ENCODE measurements around the gene DNPH1. TPM values are rescaled to one million over a fixed set of nuclear protein-coding genes. Genes with fewer than 3 reads are reported as not detected.
A peak's percentile ranks its signal among the peaks of the same experiment; 100 is the strongest.

Gene DNPH1
- polyA plus RNA-seq, 3 donors: 31.9 to 55.4 (median 42.7) TPM

- Histone ChIP-seq H3K27ac (ENCODE audit: low read depth in 1 of 2, low read length in 2 of 2) (no peak overlapping the region), H3K9ac (ENCODE audit: insufficient read depth, low read length, poor library complexity, severe bottlenecking) (peak overlapping the region; percentile 40), H3K4me2 (replicated peaks; ENCODE audit: extremely low read depth, low read length, poor library complexity, severe bottlenecking) (peak overlapping the region; percentile 73), H4K20me1 (ENCODE audit: insufficient read depth, low read length) (no peaks in the 10 kb centered on the region), H3K27me3 (ENCODE audit: control insufficient read depth in 2 of 2, insufficient read depth in 2 of 2, low read length in 2 of 2) (peaks cover 16 to 88% of the 10 kb centered on the region in 2 donors), H3K4me3 (replicated peaks in 1 of 3; ENCODE audit: low read depth in 2 of 3, low read length in 3 of 3) (peak overlapping the region in 2 of 3 experiments; percentile 6 to 59), H3K36me3 (replicated peaks in 1 of 2; ENCODE audit: control insufficient read depth in 1 of 2, insufficient read depth in 2 of 2, low read length in 2 of 2) (no peaks in the 10 kb centered on the region), H3K9me3 (replicated peaks in 1 of 2; ENCODE audit: control insufficient read depth in 1 of 2, insufficient read depth in 1 of 2, low read length in 2 of 2) (no peaks in the 10 kb centered on the region), H3K4me1 (ENCODE audit: control insufficient read depth in 1 of 2, insufficient read depth in 2 of 2, low read length in 2 of 2) (peaks cover 14 to 19% of the 10 kb centered on the region in 2 donors), H2AFZ (ENCODE audit: insufficient read depth, low read depth, low read length, poor library complexity, severe bottlenecking) (peak overlapping the region; percentile 67), H3K79me2 (ENCODE audit: insufficient read depth, low read length) (no peaks in the 10 kb centered on the region)
- TF ChIP-seq CTCF (IDR thresholded peaks at IDR 0.05): no peak
- H3K4me1 Mint-ChIP-seq: peaks cover 21% of the 10 kb centered on the region
- peaks cover 0 to 17% (median 5%) of the 10 kb centered on the region in 7 donors for H3K9me3 Mint-ChIP-seq
- WGBS (ENCODE audit: insufficient coverage): under 1% methylated on average over 53 of the region's 65 CpGs
- peak overlapping the region in 2 of 7 donors; percentile 24 to 27 for H3K27ac Mint-ChIP-seq
- peaks cover 3 to 9% of the 10 kb centered on the region in 2 donors for H3K36me3 Mint-ChIP-seq
- H3K4me3 Mint-ChIP-seq: peak overlapping the region; percentile 69 to 90
- intact Hi-C loops (cut with micrococcal nuclease): loop anchor here in 1 of 2 donors (5.0 kb wide), 1 partner anchor 127 kb away; no protein-coding TSS in a partner anchor
- H3K27me3 Mint-ChIP-seq (ENCODE audit: low read depth in 3 of 3): peaks cover 76 to 95% (median 90%) of the 10 kb centered on the region in 3 donors
- DNase-seq: no peak
Observed at GRCh38 chr6:43274916-43275597, 45.8 kb upstream of the DNPH1 start.

GRCh38 chr6:43274127-43274915, 45.0 kb upstream of the DNPH1 start:
- no peaks in the 10 kb centered on the region for H3K36me3 ChIP-seq (replicated peaks in 1 of 2; ENCODE audit: control insufficient read depth in 1 of 2, insufficient read depth in 2 of 2, low read length in 2 of 2)
- no peaks in the 10 kb centered on the region for H4K20me1 ChIP-seq (ENCODE audit: insufficient read depth, low read length)
- peak overlapping the region in 1 of 3 experiments; percentile 59 for H3K4me3 ChIP-seq (replicated peaks in 1 of 3; ENCODE audit: low read depth in 2 of 3, low read length in 3 of 3)
- peaks cover 0 to 17% (median 5%) of the 10 kb centered on the region in 7 donors for H3K9me3 Mint-ChIP-seq
- WGBS (ENCODE audit: insufficient coverage): 94% methylated on average over 3 of the region's 10 CpGs
- no peak overlapping the region for H3K9ac ChIP-seq (ENCODE audit: insufficient read depth, low read length, poor library complexity, severe bottlenecking)
- H3K27ac Mint-ChIP-seq: no peak overlapping the region
- H3K4me2 ChIP-seq (replicated peaks; ENCODE audit: extremely low read depth, low read length, poor library complexity, severe bottlenecking): peak overlapping the region; percentile 73
- peaks cover 25% of the 10 kb centered on the region for H3K4me1 Mint-ChIP-seq
- no peak overlapping the region for H2AFZ ChIP-seq (ENCODE audit: insufficient read depth, low read depth, low read length, poor library complexity, severe bottlenecking)
- peaks cover 16 to 92% of the 10 kb centered on the region in 2 donors for H3K27me3 ChIP-seq (ENCODE audit: control insufficient read depth in 2 of 2, insufficient read depth in 2 of 2, low read length in 2 of 2)
- peaks cover 3 to 9% of the 10 kb centered on the region in 2 donors for H3K36me3 Mint-ChIP-seq
- intact Hi-C loops (cut with micrococcal nuclease): loop anchor here in 1 of 2 donors (5.0 kb wide), 1 partner anchor 128 kb away; no protein-coding TSS in a partner anchor
- H3K27me3 Mint-ChIP-seq (ENCODE audit: low read depth in 3 of 3): peaks cover 72 to 95% (median 91%) of the 10 kb centered on the region in 3 donors
- H3K4me3 Mint-ChIP-seq: peak overlapping the region; percentile 69 to 88
- H3K79me2 ChIP-seq (ENCODE audit: insufficient read depth, low read length): no peaks in the 10 kb centered on the region
- no peaks in the 10 kb centered on the region for H3K9me3 ChIP-seq (replicated peaks in 1 of 2; ENCODE audit: control insufficient read depth in 1 of 2, insufficient read depth in 1 of 2, low read length in 2 of 2)
- no peak for TF ChIP-seq CTCF (IDR thresholded peaks at IDR 0.05)
- peaks cover 17 to 25% of the 10 kb centered on the region in 2 donors for H3K4me1 ChIP-seq (ENCODE audit: control insufficient read depth in 1 of 2, insufficient read depth in 2 of 2, low read length in 2 of 2)
- DNase-seq: no peak
- no peak overlapping the region for H3K27ac ChIP-seq (ENCODE audit: low read depth in 1 of 2, low read length in 2 of 2)
